GM21528 (cell line): ENCODE measurements around the gene LEKR1.
"Not testable (repeated sequence)": the region's sequence is repeated elsewhere in the genome, so short reads cannot be mapped to it uniquely, and the experiment has no call there.

Experiments used
- ATAC-seq: cut with Tn5 transposase; IDR thresholded peaks from one replicate; pipeline ENCODE4 v1.9.1; 2021; ENCODE audit warnings: mild to moderate bottlenecking, moderate library complexity; ENCODE audit not compliant: unreplicated experiment, low FRiP score

The LEKR1 gene

DNA sequence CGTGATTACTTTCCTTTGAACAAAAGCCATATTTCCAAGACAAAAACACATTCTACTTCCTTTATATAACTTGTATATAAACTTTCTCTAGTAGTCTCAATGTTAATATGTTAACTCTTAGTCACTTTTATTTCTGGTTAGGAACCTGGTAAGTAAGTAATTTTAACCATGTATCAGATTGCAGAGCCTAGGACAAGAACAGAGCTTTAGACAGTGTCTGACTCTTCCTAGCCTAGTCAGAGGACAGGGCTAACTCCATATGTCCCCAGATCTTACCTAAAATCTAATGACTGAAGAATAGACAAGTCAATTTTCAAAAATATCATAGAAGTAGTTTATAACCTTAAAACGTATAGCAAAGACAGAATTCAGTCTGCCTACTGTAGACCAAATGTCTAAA lies 8.3 kb downstream of the LEKR1 start:
- ATAC-seq = no peak

DNA sequence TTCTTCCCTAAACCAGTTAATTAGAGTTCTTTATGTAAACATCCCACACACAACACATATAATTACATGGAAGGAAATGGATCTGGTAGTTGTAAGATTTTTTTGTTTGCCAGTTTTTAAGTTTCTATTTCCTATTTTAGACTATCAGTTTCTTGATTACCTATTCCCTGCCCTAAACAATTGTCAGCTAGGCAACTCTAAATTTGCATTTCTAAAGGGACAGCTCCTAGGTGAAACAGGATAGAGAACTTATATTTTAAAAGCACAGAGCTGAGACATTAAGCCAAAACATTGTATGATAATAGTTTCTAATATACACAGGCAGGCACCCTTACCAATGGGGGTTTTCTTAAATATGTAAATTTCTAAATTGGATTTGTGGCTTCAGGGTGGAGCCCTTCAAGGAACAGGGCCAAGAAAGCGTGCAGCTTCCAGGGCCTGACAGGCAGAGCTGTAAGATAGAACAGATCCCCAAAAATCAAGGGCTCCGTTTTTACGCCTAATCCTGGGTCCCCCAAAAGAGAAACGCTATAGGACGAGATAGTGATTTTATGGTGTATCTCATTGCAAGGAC lies 8.9 kb downstream of the LEKR1 start:
- ATAC-seq = no peak

DNA sequence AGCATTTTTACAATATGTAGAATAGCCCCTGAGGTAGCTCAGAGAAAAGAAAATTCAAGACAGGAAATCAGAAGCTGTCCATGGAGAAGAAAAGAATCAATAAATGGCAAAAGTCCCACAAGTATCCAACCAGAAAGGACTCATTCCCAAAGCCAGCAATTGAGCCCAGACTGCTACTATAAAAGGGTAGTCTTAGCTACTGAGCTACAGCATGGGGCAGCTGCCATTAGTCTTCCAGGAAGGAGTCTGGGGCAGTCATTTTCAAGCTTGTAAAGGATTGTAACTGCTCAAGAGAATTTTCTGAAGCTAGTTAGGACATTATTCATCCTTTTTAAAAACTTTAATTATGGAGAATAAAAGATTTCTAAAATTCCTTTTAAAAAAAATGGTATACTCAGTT lies 10.5 kb downstream of the LEKR1 start:
- no peak for ATAC-seq

DNA sequence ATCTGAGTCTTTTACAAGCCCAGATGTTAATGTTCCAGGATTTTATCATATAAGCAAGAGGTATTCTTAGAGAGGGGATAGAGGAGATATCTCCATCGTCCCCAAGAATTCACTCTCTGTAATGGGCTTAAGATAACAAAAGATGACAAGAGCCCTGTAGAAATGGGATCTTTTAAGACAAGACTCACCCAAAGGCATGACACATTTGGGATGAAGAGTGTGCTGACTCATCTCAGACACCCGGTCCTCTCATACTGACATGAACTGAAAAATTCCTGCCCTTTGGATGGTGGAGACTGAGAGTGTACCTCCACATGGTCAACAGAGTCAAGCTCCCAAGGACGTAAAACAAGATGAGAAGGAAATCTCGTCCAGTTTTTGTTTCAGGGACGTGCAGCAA lies 11.0 kb downstream of the LEKR1 start:
- no peak for ATAC-seq

DNA sequence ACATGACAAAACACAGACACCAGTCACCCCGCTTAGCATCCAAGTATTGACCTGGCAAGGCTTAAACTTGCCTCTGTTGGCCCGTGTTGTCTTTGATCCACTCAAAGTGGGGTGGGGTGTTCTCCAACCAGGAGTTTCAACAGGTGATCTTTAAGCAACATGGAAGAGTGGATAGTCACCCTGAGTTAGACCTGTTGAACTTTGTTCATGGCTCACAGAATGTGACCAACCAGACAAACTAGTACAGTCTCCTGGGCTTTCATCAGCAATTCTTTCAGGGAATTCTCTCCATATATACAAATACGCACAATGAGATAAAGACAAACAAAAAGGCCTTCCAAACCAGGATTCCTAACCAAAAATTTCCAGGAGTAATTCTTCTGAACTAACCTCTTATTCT lies 11.9 kb downstream of the LEKR1 start:
- no peak for ATAC-seq

DNA sequence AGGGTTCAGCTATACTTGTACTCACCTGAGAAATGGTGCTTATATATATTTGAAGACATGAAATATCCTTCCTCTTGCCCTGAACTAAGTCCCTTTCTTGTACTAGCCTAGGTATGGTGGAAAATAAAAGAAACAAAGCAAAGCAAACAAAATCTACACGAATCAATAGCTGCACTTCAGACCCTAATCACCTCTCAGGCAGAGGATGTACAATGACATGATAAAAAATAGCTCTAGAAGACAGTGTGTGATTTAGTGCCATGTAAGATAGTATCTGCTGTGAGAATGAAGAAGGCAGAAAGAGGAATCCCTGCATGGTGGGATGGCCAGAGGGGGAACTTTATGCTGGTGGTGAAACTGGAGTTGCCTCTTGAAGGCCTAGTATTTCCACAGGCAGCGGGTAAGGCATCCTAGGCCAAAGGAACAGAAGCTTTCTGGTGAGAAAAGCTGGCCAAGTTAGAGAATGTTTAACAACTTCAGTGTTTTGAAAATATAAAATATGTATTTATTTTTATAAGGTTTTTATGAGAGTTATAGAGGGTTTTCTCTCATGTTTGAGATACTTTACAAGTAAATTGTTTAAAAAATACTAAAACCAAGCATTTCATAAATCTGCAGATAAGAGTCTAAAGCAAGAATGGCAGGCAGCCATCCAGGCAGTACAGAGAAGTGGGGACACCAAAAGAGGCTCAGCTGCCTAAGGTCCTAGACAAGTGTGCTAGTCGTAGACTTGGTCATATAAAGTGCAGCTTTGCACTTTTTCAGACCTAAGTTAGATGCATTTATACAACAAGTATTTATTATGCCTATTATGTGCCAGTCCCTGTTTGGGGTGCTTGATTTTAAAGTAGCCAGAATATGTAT lies 14.9 kb downstream of the LEKR1 start:
- no peak for ATAC-seq

DNA sequence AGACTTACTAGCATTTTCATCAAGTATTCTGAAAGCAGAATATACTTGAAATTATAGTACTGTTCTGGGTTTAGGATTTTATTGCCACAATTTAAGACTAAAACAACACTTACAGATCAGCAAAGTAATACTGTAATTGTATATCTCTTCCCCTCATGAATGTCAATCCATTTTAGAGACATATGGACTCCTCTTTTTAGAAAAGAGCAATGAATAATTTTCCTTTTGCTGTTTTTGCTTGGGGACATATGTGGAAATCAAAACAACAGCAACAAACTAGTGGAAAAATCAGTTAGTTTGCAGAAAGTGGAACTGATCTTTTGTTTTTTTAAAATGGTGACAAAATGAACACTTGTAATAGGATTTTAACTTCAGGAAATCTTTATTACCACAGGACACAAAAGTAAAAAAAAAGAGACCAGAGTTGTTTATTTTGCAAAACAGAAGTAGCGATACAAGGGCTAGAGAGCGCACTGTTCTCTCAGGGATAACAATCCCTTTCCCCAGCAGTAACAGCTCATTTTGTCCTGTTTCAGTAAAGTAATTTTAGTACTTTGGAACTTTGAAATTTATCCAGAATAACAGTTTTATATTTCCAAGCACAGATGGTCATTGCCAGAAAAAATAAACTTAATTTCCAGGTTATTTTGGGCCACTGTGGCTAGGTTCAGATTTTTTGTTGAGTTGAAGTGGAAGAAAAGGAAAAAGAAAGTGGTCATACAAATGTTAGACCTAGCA lies 17.1 kb downstream of the LEKR1 start:
- no peak for ATAC-seq

DNA sequence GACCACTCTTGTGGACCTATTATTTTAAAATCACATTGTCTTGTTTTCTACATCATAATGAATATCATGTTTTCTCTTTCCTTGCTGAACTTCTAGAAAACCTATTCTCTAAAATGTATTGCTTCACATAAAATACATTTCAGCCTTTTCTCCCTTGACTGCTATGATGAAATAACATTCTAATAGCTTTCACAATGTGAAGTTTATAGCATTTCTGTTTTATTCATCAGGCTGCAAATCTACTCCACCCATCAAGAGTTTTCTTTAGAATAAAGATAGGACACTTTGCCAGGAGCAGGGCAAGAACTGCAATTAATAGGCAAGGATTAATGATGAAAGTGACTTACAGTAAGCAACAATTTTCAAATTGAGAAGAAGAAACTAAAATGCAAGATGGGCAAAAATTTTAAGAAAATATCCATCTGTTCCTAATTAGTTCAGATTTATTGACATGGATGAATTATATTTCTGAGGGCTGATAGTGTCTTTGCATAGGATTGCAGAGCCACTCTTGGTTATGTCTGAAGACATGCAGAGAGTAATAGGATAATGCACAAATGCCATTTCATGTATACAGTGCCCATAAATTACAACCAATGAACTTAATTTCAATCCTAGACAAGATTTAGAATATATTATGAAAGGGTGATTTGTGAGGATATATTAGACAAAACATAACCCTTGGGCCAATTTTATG lies 21.7 kb downstream of the LEKR1 start:
- no peak for ATAC-seq

DNA sequence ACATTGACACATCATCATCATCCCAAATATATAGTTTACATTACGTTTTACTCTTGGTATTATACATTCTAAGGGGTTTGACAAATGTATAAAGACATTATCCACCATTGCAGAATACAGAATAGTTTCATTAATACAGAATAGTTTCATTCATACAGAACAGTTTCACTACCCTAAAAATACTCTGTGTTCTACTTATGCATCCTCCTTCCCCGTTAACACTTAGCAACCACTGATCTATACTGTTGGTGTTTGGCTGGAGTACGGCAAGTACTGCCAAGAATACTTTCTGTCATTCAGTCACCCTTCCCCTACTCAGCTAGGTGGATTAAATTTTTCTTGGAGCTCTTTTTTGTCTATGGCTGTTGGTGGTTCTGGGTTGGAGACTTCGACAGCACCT lies 33.4 kb downstream of the LEKR1 start:
- peak; percentile 95 for ATAC-seq

DNA sequence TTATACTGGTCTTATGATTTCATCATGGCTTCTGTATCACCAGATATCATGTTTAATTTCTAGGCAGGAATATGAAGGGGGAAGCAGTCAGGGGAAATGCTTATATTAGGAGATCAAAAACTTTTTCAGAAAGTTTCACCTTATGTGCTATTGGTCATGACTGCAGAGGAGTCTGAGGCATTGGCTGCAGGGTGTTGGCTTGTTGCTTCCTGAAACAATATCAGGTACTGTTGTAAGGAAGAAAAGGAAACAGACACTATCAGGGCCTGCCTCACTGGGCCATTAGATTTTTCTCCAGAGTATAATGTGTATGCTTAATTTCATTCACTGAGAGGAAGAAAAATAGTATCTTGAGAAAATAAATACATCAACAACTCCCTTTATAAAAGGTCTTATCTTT lies 34.7 kb downstream of the LEKR1 start:
- ATAC-seq = no peak

DNA sequence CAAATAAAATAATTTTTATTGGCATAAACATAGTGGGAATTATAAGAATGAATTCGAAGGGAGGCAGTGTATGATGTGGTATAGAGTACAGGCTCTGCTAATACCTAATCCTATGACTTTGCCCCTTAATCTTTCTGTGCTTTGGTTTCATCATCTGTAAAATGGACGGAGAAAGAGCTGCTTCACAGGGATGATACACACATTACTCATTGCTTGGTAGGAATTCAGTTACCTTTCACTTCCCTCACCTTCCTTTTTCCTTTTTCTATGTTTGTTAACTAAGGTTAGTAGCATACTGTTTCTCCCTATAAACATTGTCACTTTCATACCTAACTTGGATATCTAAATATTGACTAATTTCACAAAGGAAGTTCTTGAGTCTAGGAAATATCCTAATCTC lies 36.2 kb downstream of the LEKR1 start:
- no peak for ATAC-seq

DNA sequence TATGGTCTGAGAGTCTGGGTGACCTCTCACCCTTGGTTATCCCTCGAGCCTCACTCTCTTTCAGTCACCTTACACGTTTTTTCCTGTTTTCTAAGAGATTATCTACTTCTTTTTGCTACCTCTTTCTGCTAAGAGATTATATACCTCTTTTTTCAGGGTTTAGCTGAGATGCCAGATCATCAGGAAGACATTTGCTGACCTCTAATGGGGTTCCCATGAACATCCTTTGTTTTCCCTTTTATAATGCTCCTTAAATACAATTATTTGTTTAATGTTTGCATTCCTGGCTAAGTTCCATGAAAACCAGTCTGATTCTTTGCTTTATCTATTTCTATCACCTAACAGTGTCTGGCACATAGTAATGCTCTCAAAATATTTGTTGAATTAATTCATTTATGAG lies 39.6 kb downstream of the LEKR1 start:
- ATAC-seq = no peak

DNA sequence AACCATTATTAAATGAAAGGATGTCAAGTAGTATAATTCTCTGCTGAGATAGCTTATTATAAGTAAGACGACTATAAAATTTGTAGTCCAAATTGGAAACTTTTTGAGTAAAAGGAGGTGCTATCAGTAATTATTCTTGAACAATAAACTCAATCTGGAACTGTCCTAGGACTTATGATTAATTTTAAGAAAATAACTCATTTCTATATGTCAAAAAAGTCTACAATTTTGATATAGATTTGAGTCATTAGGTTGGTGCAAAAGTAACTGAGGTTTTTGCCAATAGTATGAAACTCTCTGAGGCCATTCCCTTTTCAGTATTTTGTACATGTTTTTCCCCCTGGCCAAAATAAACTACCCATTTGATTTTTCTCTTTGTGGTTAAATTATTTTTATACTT lies 41.0 kb downstream of the LEKR1 start:
- no peak for ATAC-seq

DNA sequence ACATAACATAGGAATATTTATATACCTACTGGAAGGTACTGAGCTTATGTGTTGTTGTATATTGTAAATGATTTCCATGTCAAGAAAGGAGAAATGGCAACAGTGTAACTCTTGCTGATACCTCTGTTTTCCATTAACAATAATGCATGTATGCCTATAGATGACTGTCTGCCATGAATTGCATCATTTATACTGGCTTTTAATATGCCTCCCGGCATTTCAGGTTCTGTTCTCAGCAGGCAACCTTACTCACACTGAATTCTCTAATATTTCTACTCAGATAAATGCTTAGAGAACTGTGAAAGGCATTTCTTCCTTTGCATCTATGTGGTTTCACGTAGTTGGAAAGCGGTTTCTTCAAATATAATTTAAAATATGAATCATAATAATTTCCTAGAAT lies 41.8 kb downstream of the LEKR1 start:
- no peak for ATAC-seq

DNA sequence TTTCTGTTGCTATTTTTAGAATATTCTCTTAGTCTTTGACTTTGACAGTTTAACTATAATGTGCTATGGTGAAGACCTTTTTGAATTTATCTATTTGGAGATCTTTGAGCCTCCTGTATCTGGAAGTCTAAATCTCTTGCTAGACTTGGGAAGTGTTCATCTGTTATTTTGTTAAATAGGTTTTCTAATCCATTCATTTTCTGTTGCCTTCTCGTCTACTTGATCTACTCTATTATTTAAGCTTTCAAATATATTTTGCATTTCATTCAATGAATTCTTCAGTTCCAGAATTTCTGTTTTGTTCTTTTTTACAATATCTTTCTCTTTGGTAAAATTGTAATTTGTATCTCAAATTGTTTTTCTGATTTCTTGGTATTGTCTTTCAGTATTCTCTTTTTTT lies 47.8 kb downstream of the LEKR1 start:
- ATAC-seq = no peak

DNA sequence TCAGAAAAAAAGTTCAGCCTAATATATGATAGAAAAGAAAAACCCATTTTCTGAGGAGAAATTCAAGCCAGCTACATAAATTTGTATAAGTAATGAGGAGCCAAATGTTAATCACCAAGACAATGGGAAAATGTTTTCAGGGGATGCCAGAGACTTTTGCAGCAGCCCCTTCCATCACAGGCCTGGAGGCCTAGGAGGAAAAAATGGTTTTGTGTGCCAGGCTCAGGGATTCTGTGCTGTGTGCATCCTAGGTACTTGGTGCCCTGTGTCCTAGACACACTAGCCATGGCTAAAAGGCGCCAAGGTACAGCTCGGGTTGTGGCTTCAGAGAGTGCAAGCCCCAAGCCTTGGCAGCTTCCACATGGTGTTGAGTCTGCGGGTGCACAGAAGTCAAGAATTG lies 53.3 kb downstream of the LEKR1 start:
- ATAC-seq = not testable (repeated sequence)

DNA sequence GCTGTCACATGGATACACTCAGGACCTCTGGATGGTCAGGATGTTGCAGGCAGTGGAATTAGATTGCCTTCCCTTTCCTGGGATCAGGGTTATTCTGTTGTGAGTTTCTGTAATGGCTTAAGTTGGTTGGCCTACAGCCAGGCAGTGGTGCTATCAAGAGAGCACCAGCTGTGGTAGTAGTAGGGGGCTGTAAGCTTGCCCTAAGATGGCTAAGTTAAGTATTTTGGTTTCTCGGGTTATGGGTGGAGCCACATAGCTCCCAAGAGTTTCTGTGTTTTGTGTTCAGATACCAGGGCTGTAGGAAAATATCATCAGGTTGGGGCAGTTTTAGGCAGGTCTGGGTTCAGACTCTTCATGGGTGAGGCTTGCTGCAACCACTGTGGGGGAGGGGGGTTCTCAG lies 59.6 kb downstream of the LEKR1 start:
- ATAC-seq = no peak

DNA sequence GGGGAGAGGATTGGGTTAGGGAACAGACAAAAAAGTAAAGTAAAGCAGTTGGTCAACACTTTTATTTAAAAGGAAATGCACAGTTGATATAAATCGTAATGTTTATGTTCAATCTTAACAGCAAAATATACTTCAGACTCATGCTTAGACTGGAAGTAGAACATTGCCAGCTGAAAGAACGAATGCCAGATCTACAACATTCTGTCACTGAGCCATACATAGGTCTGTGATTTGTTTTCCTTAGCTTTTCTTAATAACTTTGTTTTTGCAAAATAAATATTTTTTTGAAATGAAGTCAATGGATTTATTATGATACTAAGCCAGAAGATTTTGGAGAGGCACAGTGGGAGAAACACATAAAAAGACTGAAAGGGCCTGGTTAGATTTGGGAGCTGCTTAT lies 62.0 kb downstream of the LEKR1 start:
- ATAC-seq = no peak

DNA sequence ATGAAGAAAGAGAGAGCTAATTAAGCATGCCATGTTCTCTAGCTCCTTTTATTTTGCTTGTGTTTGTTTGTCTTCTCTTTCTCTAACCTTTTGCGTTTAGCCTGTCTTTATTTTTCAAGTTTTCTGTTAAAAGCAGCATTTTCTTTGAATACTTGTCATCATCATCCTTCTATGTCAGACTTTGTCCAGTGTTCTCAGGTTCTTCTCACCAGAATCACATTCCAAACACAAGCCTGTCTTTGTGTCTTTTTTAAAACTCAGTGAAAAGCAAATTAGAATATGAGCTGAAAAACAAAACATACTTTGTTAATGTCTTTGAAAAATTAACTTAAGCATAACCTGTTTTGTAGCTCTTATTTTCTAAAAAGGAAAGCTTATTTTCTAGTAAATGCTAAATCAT lies 62.4 kb downstream of the LEKR1 start:
- no peak for ATAC-seq

DNA sequence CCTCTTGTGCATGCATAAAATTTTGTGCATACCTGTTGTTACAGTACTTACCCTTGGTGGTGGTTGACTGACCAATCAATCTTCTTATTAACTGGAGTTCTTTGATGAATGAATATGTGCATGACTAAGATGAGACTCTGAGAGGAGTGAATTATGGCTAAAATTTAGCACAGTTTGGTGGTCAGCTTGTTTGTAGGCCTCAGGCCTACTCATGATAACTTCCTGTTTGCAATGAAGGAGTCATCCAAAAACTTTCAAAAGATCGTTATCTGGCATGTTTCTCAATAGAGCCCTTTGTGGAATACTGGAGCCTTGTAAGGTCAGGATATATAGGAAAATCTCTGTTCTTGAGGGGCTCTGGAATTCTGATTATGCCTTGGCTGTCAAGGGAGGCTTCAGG lies 66.5 kb downstream of the LEKR1 start:
- ATAC-seq = no peak

DNA sequence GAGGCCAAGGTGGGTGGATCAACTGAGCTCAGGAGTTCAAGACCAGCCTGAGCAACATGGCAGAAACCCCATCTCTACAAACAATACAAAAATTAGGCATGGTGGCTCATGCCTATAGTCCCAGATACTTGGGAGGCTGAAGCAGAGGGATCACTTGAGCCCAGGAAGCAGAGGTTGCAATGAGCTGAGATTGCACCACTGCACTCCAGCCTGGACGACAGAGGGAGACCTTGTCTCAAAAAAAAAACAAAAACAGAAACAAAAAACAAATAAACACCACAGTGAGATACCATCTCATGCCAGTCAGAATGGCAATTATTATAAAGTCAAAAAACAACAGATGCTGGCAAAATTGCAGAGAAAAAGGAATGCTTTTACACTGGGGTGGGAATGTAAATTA lies 69.2 kb downstream of the LEKR1 start:
- ATAC-seq = not testable (repeated sequence)
